Endothelial cell of umbilical vein (primary cell): Measurements from ENCODE around the gene EFHD2. TPM values are rescaled to one million over a fixed set of nuclear protein-coding genes. Genes with fewer than 3 reads are reported as not detected.

Experiments
- BruUV-seq: library from RNA; stranded (reverse); fragments of 400-500 nt; replicated peaks from 2 replicates; lab custom pipeline; 2021; lab: Mats Ljungman, UMichigan
- CTCF ChIA-PET: fragments of 300-600, 350-600 bp; sonication (Branson Sonifier 250); formaldehyde crosslinking; loops from one replicate; lab custom pipeline; 2021; ENCODE audit warnings: antibody characterized with exemption, inconsistent platforms; lab: Charles Lee
- POLR2A ChIA-PET: fragments of 300-600, 350-600 bp; sonication (Branson Sonifier 250); formaldehyde crosslinking; loops from one replicate; lab custom pipeline; 2021; ENCODE audit warnings: antibody characterized with exemption, inconsistent platforms; lab: Charles Lee
- DNase-seq: peaks from one replicate; pipeline ENCODE4 v3.0.0-alpha.2; 2011; ENCODE audit warnings: low read depth, low spot score
- FAIRE-seq: peaks from 2 replicates; lab custom pipeline; 2011; peaks lifted over from hg19 to GRCh38; lab: Jason Lieb, UNC
- H2AFZ ChIP-seq: 2 replicates; pipeline ENCODE4 v1.6.0; 2012; ENCODE audit warnings: low read depth, low read length, control low read depth, inconsistent platforms
- H3K27ac ChIP-seq: 2 replicates; pipeline ENCODE4 v1.5.1; 2011; ENCODE audit warnings: low read depth, mild to moderate bottlenecking, control low read depth, low read length, moderate library complexity; ENCODE audit not compliant: insufficient read depth
- H3K27me3 ChIP-seq, 2 experiments: 2 replicates each; pipeline versions ENCODE4 v1.6.0 to v1.6.1; 2011; ENCODE audit warnings: low read length in 2 of 2, mixed read lengths in 1 of 2; ENCODE audit not compliant: control insufficient read depth in 2 of 2, insufficient read depth in 2 of 2
- H3K36me3 ChIP-seq, 2 experiments: 2 replicates in 1 of 2; 3 replicates in 1 of 2; pipeline ENCODE4 v1.5.1; 2011; ENCODE audit warnings: low read length in 2 of 2, mild to moderate bottlenecking in 1 of 2, moderate library complexity in 1 of 2; ENCODE audit not compliant: control insufficient read depth in 2 of 2, insufficient read depth in 2 of 2; ENCODE audit errors: extremely low read depth in 1 of 2
- H3K4me1 ChIP-seq: 3 replicates; pipeline ENCODE4 v1.5.1; 2011; ENCODE audit warnings: mild to moderate bottlenecking, low read length; ENCODE audit not compliant: control insufficient read depth, insufficient read depth; ENCODE audit errors: extremely low read depth
- H3K4me2 ChIP-seq: 2 replicates; pipeline ENCODE4 v1.6.1; 2011; ENCODE audit warnings: low read length, control low read depth, mixed read lengths; ENCODE audit not compliant: insufficient read depth
- H3K4me3 ChIP-seq, 3 experiments: fragments of 200-600 bp in 1 of 3; sonication (generic), shearing (Covaris generic) in 1 of 3; replicated peaks in 1 of 3; 2 replicates each; pipeline ENCODE4 v1.5.1; 2011 to 2016; ENCODE audit warnings: control low read depth in 3 of 3, low read length in 3 of 3, mild to moderate bottlenecking in 2 of 3, inconsistent platforms in 1 of 3, low read depth in 1 of 3, moderate library complexity in 1 of 3; ENCODE audit not compliant: insufficient read depth in 1 of 3
- H3K79me2 ChIP-seq: 2 replicates; pipeline ENCODE4 v1.6.0; 2012; ENCODE audit warnings: low read length, inconsistent platforms; ENCODE audit not compliant: control insufficient read depth, insufficient read depth
- H3K9ac ChIP-seq: replicated peaks from 2 replicates; pipeline ENCODE3; 2011; ENCODE audit warnings: low read length, control low read depth; ENCODE audit not compliant: insufficient read depth; ENCODE audit errors: extremely low read depth
- H3K9me1 ChIP-seq: replicated peaks from 3 replicates; pipeline ENCODE4 v1.6.0; 2011; ENCODE audit warnings: mild to moderate bottlenecking, low read length; ENCODE audit not compliant: control insufficient read depth, insufficient read depth; ENCODE audit errors: extremely low read depth
- H3K9me3 ChIP-seq: replicated peaks from 2 replicates; pipeline ENCODE4 v1.5.1; 2012; ENCODE audit warnings: low read length, inconsistent platforms; ENCODE audit not compliant: control insufficient read depth, insufficient read depth
- H4K20me1 ChIP-seq: replicated peaks from 2 replicates; pipeline ENCODE3; 2011; ENCODE audit warnings: mild to moderate bottlenecking, low read length; ENCODE audit not compliant: control insufficient read depth, insufficient read depth; ENCODE audit errors: extremely low read depth
- CTCF ChIP-seq, 2 donors: IDR thresholded peaks; 1 replicate in 1 of 2; 2 replicates in 1 of 2; pipeline ENCODE4 v1.5.1; 2011; ENCODE audit warnings: low read length in 2 of 2, mild to moderate bottlenecking in 2 of 2, moderate library complexity in 2 of 2, control low read depth in 1 of 2, inconsistent platforms in 1 of 2, low read depth in 1 of 2; ENCODE audit not compliant: insufficient read depth in 1 of 2; ENCODE audit errors: extremely low read depth in 1 of 2
- EZH2 ChIP-seq: IDR thresholded peaks from 2 replicates; pipeline ENCODE4 v1.6.1; 2012; ENCODE audit warnings: borderline replicate concordance, low read depth, mild to moderate bottlenecking, moderate library complexity, low read length, inconsistent platforms; ENCODE audit not compliant: severe bottlenecking
- FOS ChIP-seq: IDR thresholded peaks from 2 replicates; pipeline ENCODE4 v1.6.1; 2011; ENCODE audit warnings: mild to moderate bottlenecking, low read length, moderate library complexity, borderline replicate concordance; ENCODE audit not compliant: insufficient read depth
- GATA2 ChIP-seq: IDR thresholded peaks from 2 replicates; pipeline ENCODE4 v1.7.0; 2011; ENCODE audit warnings: low read depth, mild to moderate bottlenecking, moderate library complexity, mixed read lengths, low read length; ENCODE audit not compliant: insufficient read length, insufficient read depth
- JUN ChIP-seq: IDR thresholded peaks from 2 replicates; pipeline ENCODE4 v1.6.1; 2011; ENCODE audit warnings: borderline replicate concordance, low read depth; ENCODE audit not compliant: insufficient read length, insufficient read depth
- MAX ChIP-seq: IDR thresholded peaks from 2 replicates; pipeline ENCODE4 v1.6.1; 2011; ENCODE audit not compliant: insufficient read depth, insufficient read length
- MYC ChIP-seq: IDR thresholded peaks from one replicate; pipeline ENCODE4 v1.6.1; 2011; ENCODE audit warnings: mild to moderate bottlenecking, low read depth, low read length
- POLR2A ChIP-seq: IDR thresholded peaks from 2 replicates; pipeline ENCODE4 v1.6.1; 2012; ENCODE audit warnings: low read depth, mild to moderate bottlenecking, control low read depth, low read length
- POLR2AphosphoS5 ChIP-seq: IDR thresholded peaks from 2 replicates; pipeline ENCODE4 v1.6.1; 2012; ENCODE audit warnings: low read depth, mild to moderate bottlenecking, control low read depth, low read length, moderate library complexity; ENCODE audit not compliant: insufficient read depth
- dilution Hi-C: fragments of 300-500 bp; cut with MboI; formaldehyde crosslinking; loops from one replicate; pipeline ENCODE4 v1.15.0; 2019; ENCODE audit warnings: low sequenced_read_pairs; ENCODE audit not compliant: extremely low pct_ligation_motif_present
- intact Hi-C: fragments of 100-400 bp; cut with micrococcal nuclease; formaldehyde crosslinking; loops from one replicate; pipeline ENCODE4 v1.10.0; 2022
- polyA plus RNA-seq, 4 experiments: library from polyadenylated mRNA; depleted of rRNA in 3 of 4; stranded (reverse) in 3 of 4; unstranded in 1 of 4; fragments of >200 nt; gene quantifications; 2 replicates each; pipeline versions ENCODE4 v1.2.1 to v1.2.3, GENCODE V29; 2011 to 2012; ENCODE audit warnings: missing spikeins in 1 of 4
- total RNA-seq: library from RNA; stranded (reverse); gene quantifications from 2 replicates; pipeline ENCODE4 v1.2.3, GENCODE V29; 2021

EFHD2 gene
- total and polyA plus RNA-seq, 2 donors (not counting 3 experiments of a cell fraction or from before 2014, with no cell fraction given), result 50.2 to 73.5 TPM

- Histone ChIP-seq H2AFZ (no peak overlapping the region), H4K20me1 (no peaks in the 10 kb centered on the region), H3K79me2 (no peaks in the 10 kb centered on the region), H3K9ac (no peak overlapping the region), H3K27ac (no peak overlapping the region), H3K9me3 (no peaks in the 10 kb centered on the region), H3K4me3 (no peak overlapping the region), H3K4me1 (no peaks in the 10 kb centered on the region), H3K4me2 (no peak overlapping the region), H3K27me3 (peaks cover 0 to 2% of the 10 kb centered on the region in 2 experiments), H3K9me1 (no peaks in the 10 kb centered on the region), H3K36me3 (no peaks in the 10 kb centered on the region)
- dilution Hi-C loops (no loop called here), intact Hi-C loops (no loop called here)
- no peak for DNase-seq
- no TSS peak for BruUV-seq
- CTCF ChIA-PET, result no interaction called here
- TF ChIP-seq CTCF (IDR thresholded peaks at IDR 0.05; ENCODE audit: extremely low read depth in 1 of 2, insufficient read depth in 1 of 2, low read depth in 1 of 2, low read length in 2 of 2), result no peak
- TF ChIP-seq FOS, result no peak
- TF ChIP-seq MAX, result no peak
- no peak for TF ChIP-seq GATA2
- no peak for TF ChIP-seq MYC
- no peak for TF ChIP-seq EZH2
- TF ChIP-seq POLR2AphosphoS5, result no peak
- TF ChIP-seq JUN, result no peak
- no peak for TF ChIP-seq POLR2A
- FAIRE-seq, result no peak
- POLR2A ChIA-PET, result no interaction called here
Measured at GRCh38 chr1:15442759-15443158, 33.1 kb downstream of the EFHD2 start.
